ENCODE measurements around the gene CA11. TPM values are rescaled to one million over a fixed set of nuclear protein-coding genes. Genes with fewer than 3 reads are reported as not detected.
A peak's percentile ranks its signal among the peaks of the same experiment; 100 is the strongest.

The CA11 gene
- total and polyA plus RNA-seq, 2 of the 8 experiments (the other 6 are each of a cell fraction or from before 2014, with no cell fraction given), result 51.7 to 71.4 TPM

GRCh38 chr19:48637449-48637947 lies 8.5 kb downstream of the CA11 start:
- H3K9me3 ChIP-seq (ENCODE audit: insufficient read depth in 2 of 2, low read depth in 1 of 2, low read length in 1 of 2), result no peaks in the 10 kb centered on the region
- no peak overlapping the region for H2BK15ac ChIP-seq (ENCODE audit: low read length)
- WGBS, 2 experiments (ENCODE audit: extremely low coverage in 1 of 2, insufficient coverage in 1 of 2, insufficient read length in 1 of 2, insufficient replicate concordance in 2 of 2, low coverage in 1 of 2, low lambda C conversion rate in 2 of 2, missing lambda C conversion rate in 1 of 2), result 0% methylated on average over 36 of the region's 38 CpGs; no CpG with 5 or more reads in 1 of the 2 experiments
- H2AFZ ChIP-seq (ENCODE audit: low read length), result no peak overlapping the region
- H3K23ac ChIP-seq (ENCODE audit: insufficient read length), result no peak overlapping the region
- H3K23me2 ChIP-seq (ENCODE audit: low read depth, low read length), result peaks cover 25% of the 10 kb centered on the region
- peaks cover 0 to 2% (median 0%) of the 10 kb centered on the region in 4 experiments; a peak in 2 of 7 replicates for H3K27me3 ChIP-seq (replicated peaks in 1 of 4; ENCODE audit: control insufficient read depth in 3 of 4, extremely low read depth in 1 of 4, insufficient read depth in 3 of 4, low read length in 3 of 4)
- POLR2A ChIA-PET (ENCODE audit: partially characterized antibody), result interaction anchor here (0.7 to 30.9 kb wide), 7 partner anchors 8 to 327 kb away, joined by 3 to 788 read pairs (median 4); partner anchors contain the start of genes CA11, FAM83E, RPL18 and SPACA4
- peak overlapping the region; percentile 94 to 95 for H3K4me2 ChIP-seq (ENCODE audit: insufficient read depth in 1 of 2, low read depth in 2 of 2, low read length in 2 of 2)
- FAIRE-seq, result no peak
- H2BK5ac ChIP-seq (ENCODE audit: low read depth, low read length), result peak overlapping the region; percentile 95
- no peaks in the 10 kb centered on the region for H3K79me2 ChIP-seq (ENCODE audit: control insufficient read depth in 1 of 2, insufficient read depth in 2 of 2, low read length in 2 of 2)
- H2AK5ac ChIP-seq (ENCODE audit: low read depth, low read length), result no peak overlapping the region
- no peaks in the 10 kb centered on the region for H3K79me1 ChIP-seq (ENCODE audit: low read depth, low read length)
- no peak overlapping the region for H3K14ac ChIP-seq (ENCODE audit: insufficient read length)
- CTCF ChIA-PET (ENCODE audit: partially characterized antibody), result interaction anchor here (0.6 to 1.1 kb wide), 3 partner anchors 82 to 275 kb away, joined by 3 to 5 read pairs (median 3); partner anchors contain the start of gene MAMSTR
- H3K4me1 ChIP-seq (replicated peaks in 1 of 4; ENCODE audit: control insufficient read depth in 3 of 4, insufficient read depth in 4 of 4, low read length in 3 of 4), result peaks cover 9 to 28% (median 19%) of the 10 kb centered on the region in 4 experiments
- peak overlapping the region in 3 of 4 experiments; percentile 64 to 72 (median 66); a peak in 6 of 7 replicates for H3K9ac ChIP-seq (replicated peaks in 1 of 4; ENCODE audit: extremely low read depth in 1 of 4, low read depth in 3 of 4, low read length in 3 of 4)
- no peak overlapping the region; the same call in 1 of the 2 replicates for H2BK12ac ChIP-seq (ENCODE audit: low read depth, low read length)
- H3K18ac ChIP-seq (ENCODE audit: extremely low read depth, low read length), result peak overlapping the region; percentile 93
- H2BK120ac ChIP-seq (replicated peaks; ENCODE audit: low read depth, low read length), result no peak overlapping the region
- peak overlapping the region; percentile 18 for H3K56ac ChIP-seq (replicated peaks; ENCODE audit: insufficient read length, low read depth, low read length)
- H3K4me3 ChIP-seq (ENCODE audit: extremely low read depth in 1 of 4, insufficient read depth in 2 of 4, low read depth in 3 of 4, low read length in 4 of 4), result peak overlapping the region; percentile 58 to 74 (median 68)
- no peak overlapping the region for H4K8ac ChIP-seq (ENCODE audit: extremely low read depth, insufficient read depth, low read length)
- H2BK20ac ChIP-seq (ENCODE audit: low read length), result no peak overlapping the region
- H3K27ac ChIP-seq (ENCODE audit: low read depth, low read length), result peak overlapping the region; percentile 89
- no peaks in the 10 kb centered on the region for H3K36me3 ChIP-seq (ENCODE audit: control insufficient read depth in 2 of 4, insufficient read depth in 4 of 4, low read length in 3 of 4)
- H4K5ac ChIP-seq (ENCODE audit: insufficient read length, low read depth, low read length), result peak overlapping the region; percentile 24
- DNase-seq (ENCODE audit: low read depth in 1 of 2, low spot score in 2 of 2), result peak; percentile 97
- H3K4ac ChIP-seq (replicated peaks; ENCODE audit: insufficient read length, low read depth, low read length), result no peak overlapping the region
- no peaks in the 10 kb centered on the region for H4K20me1 ChIP-seq (replicated peaks in 1 of 2; ENCODE audit: control insufficient read depth in 1 of 2, insufficient read depth in 2 of 2, low read length in 2 of 2)
- peak overlapping the region; percentile 17 for H4K91ac ChIP-seq (replicated peaks; ENCODE audit: insufficient read length, low read length)
- TF ChIP-seq GTF2F1 (IDR thresholded peaks at IDR 0.05; ENCODE audit: borderline replicate concordance, low read depth, low read length) (peak; percentile 41; the same call in 1 of the 2 replicates), E2F6 (IDR thresholded peaks at IDR 0.05) (peak; percentile 99), CHD1 (IDR thresholded peaks at IDR 0.05; ENCODE audit: low read depth, low read length) (no peak), SP4 (IDR thresholded peaks at IDR 0.05; ENCODE audit: low read length) (peak; percentile 61; the same call in 1 of the 2 replicates), BCL11A (IDR thresholded peaks at IDR 0.05; ENCODE audit: low read depth in 2 of 2, low read length in 2 of 2) (no peak), SIN3A (conservative IDR thresholded peaks at IDR 0.05 in 1 of 2, IDR thresholded peaks at IDR 0.05 in 1 of 2; ENCODE audit: low read depth in 1 of 2, low read length in 2 of 2) (0 out of 4 replicates have a peak, but pooled peaks of 1 of the 2 experiments have one; percentile 14), TAF1 (IDR thresholded peaks at IDR 0.05; ENCODE audit: low read depth, low read length) (0 out of 2 replicates have a peak, but pooled peaks have one; percentile 6), SIRT6 (IDR thresholded peaks at IDR 0.05; ENCODE audit: low read length) (no peak), POU5F1 (IDR thresholded peaks at IDR 0.05; ENCODE audit: low read depth, low read length) (no peak), CREB1 (IDR thresholded peaks at IDR 0.05) (peak; percentile 66), TAF7 (optimal IDR thresholded peaks at IDR 0.05; ENCODE audit: borderline replicate concordance, low read depth, low read length) (no peak), TBP (IDR thresholded peaks at IDR 0.05; ENCODE audit: low read depth, low read length) (peak; percentile 9; the same call in 1 of the 2 replicates), KDM4A (IDR thresholded peaks at IDR 0.05; ENCODE audit: low read depth, low read length, severe bottlenecking) (peak; percentile 12)

Measured in H1 (cell line).